Subcutaneous abdominal adipose tissue (tissue), 5 donors: ENCODE measurements around the gene SEMA3A.

Source experiments
- H3K27ac ChIP-seq: one replicate; pipeline ENCODE4 v1.7.0; 2013; ENCODE audit warnings: low read depth, mild to moderate bottlenecking, inconsistent platforms, low read length, moderate library complexity
- H3K27me3 ChIP-seq, 5 donors: one replicate each; pipeline ENCODE4 v1.7.0; 2013; ENCODE audit warnings: low read length in 5 of 5, inconsistent platforms in 1 of 5; ENCODE audit not compliant: control insufficient read depth in 5 of 5, insufficient read depth in 4 of 5
- H3K36me3 ChIP-seq, 5 donors: one replicate each; pipeline ENCODE4 v1.7.0; 2013; ENCODE audit warnings: low read length in 5 of 5; ENCODE audit not compliant: control insufficient read depth in 5 of 5, insufficient read depth in 5 of 5
- H3K4me1 ChIP-seq, 5 donors: one replicate each; pipeline ENCODE4 v1.7.0; 2013; ENCODE audit warnings: low read length in 5 of 5, mild to moderate bottlenecking in 3 of 5, moderate library complexity in 1 of 5; ENCODE audit not compliant: control insufficient read depth in 5 of 5, insufficient read depth in 5 of 5
- H3K4me3 ChIP-seq, 5 donors: one replicate each; pipeline ENCODE4 v1.7.0; 2013; ENCODE audit warnings: low read length in 5 of 5, low read depth in 1 of 5
- H3K9ac ChIP-seq, 5 donors: one replicate each; pipeline ENCODE4 v1.7.0; 2013; ENCODE audit warnings: low read length in 5 of 5, mild to moderate bottlenecking in 4 of 5, moderate library complexity in 3 of 5
- H3K9me3 ChIP-seq, 5 donors: one replicate each; pipeline ENCODE4 v1.7.0; 2013; ENCODE audit warnings: low read length in 5 of 5; ENCODE audit not compliant: control insufficient read depth in 5 of 5
- donor health status: healthy.
- donor health status: healthy.
- donor health status: healthy.
- donor health status: healthy.
- donor health status: healthy.

Gene SEMA3A

DNA sequence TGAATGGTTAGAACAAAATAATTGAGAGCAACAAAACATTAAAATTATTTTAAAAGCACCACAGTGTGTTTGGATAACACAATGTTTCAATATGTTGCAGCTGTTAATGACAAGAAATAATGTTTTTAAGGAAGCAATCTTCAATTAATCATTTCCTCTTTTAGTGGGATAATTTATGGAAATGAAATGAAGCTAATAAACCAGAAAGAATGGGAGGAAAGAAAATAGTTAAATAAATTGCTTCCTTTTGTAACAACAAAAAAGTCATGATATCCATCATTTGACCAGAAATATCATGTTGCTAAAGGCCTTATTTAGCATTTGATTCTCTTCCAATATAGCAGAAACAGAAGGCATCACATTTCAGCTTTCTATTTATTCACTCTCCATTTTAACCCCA lies 224.5 kb downstream of the SEMA3A start:
- Histone ChIP-seq H3K27ac (no peak overlapping the region), H3K9ac (no peak overlapping the region), H3K27me3 (no peaks in the 10 kb centered on the region), H3K9me3 (no peaks in the 10 kb centered on the region), H3K36me3 (peaks cover 0 to 3% (median 0%) of the 10 kb centered on the region in 5 donors), H3K4me1 (no peaks in the 10 kb centered on the region), H3K4me3 (no peak overlapping the region)

- Histone ChIP-seq H3K36me3 (peaks cover 0 to 14% (median 6%) of the 10 kb centered on the region in 5 donors), H3K4me3 (no peak overlapping the region), H3K27ac (no peak overlapping the region), H3K27me3 (no peaks in the 10 kb centered on the region), H3K4me1 (no peaks in the 10 kb centered on the region), H3K9me3 (no peaks in the 10 kb centered on the region), H3K9ac (no peak overlapping the region)
These were observed 230.3 kb downstream of the SEMA3A start for GRCh38 chr7:83964318-83964717.

GRCh38 chr7:83957333-83957732 lies 237.3 kb downstream of the SEMA3A start:
- Histone ChIP-seq H3K27me3 (no peaks in the 10 kb centered on the region), H3K36me3 (peaks cover 0 to 10% (median 6%) of the 10 kb centered on the region in 5 donors), H3K27ac (no peak overlapping the region), H3K9ac (no peak overlapping the region), H3K4me1 (no peaks in the 10 kb centered on the region), H3K9me3 (no peaks in the 10 kb centered on the region), H3K4me3 (no peak overlapping the region)

GRCh38 chr7:83956104-83956503 lies 238.5 kb downstream of the SEMA3A start:
- Histone ChIP-seq H3K4me3 (no peak overlapping the region), H3K9me3 (no peaks in the 10 kb centered on the region), H3K27me3 (no peaks in the 10 kb centered on the region), H3K9ac (no peak overlapping the region), H3K36me3 (peaks cover 0 to 5% (median 2%) of the 10 kb centered on the region in 5 donors), H3K4me1 (no peaks in the 10 kb centered on the region), H3K27ac (no peak overlapping the region)

GRCh38 chr7:83952236-83952635 lies 242.4 kb downstream of the SEMA3A start:
- no peaks in the 10 kb centered on the region for H3K27me3 ChIP-seq
- no peaks in the 10 kb centered on the region for H3K4me1 ChIP-seq
- H3K27ac ChIP-seq = no peak overlapping the region
- no peaks in the 10 kb centered on the region for H3K36me3 ChIP-seq
- no peak overlapping the region for H3K9ac ChIP-seq
- no peak overlapping the region for H3K4me3 ChIP-seq
- H3K9me3 ChIP-seq = no peaks in the 10 kb centered on the region

DNA sequence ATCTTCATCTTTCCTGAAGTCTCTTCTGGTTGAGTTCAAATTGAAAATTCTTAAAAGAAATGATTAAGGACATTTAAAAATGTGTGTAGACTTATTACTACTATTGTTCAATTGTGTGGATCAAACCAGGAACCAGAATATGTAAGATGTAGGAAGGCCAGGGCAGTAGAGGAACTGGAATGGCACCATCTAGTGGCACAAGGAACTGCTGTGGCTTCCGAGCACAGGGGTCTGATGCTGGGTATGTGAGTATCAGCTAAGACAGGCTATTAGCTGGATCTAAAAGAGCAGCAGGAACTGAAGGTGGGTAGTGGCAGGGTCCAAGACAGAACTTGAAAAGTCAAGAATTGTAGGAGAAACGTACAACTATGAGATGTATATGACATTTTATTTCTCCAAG lies 247.3 kb downstream of the SEMA3A start:
- Histone ChIP-seq H3K9me3 (no peaks in the 10 kb centered on the region), H3K4me3 (no peak overlapping the region), H3K36me3 (no peaks in the 10 kb centered on the region), H3K27me3 (no peaks in the 10 kb centered on the region), H3K27ac (no peak overlapping the region), H3K9ac (no peak overlapping the region), H3K4me1 (no peaks in the 10 kb centered on the region)

- Histone ChIP-seq H3K9me3 (no peaks in the 10 kb centered on the region), H3K4me3 (no peak overlapping the region), H3K27me3 (no peaks in the 10 kb centered on the region), H3K27ac (no peak overlapping the region), H3K9ac (no peak overlapping the region), H3K4me1 (no peaks in the 10 kb centered on the region), H3K36me3 (no peaks in the 10 kb centered on the region)
These were observed 247.8 kb downstream of the SEMA3A start for GRCh38 chr7:83946801-83947200.

DNA sequence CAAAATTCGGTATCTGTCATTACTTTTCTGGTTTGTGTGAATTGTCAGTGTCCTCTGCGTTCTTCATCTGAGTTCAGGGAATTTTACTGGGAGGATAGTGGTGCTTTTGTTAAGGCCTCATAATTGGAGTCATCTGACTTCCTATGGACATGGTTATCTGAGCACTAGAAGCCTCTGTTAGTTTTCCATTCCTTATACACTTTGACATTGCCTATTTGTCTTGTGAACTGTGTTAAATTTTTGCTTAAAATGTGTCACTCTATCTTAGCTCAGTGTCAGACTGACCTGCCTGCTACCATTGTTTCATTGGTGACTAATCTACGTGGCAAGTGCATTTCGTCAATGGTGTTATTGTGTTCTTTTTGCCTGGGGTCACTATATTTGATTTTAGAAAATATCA lies 253.3 kb downstream of the SEMA3A start:
- no peaks in the 10 kb centered on the region for H3K9me3 ChIP-seq
- no peaks in the 10 kb centered on the region for H3K36me3 ChIP-seq
- no peak overlapping the region for H3K9ac ChIP-seq
- H3K4me1 ChIP-seq = peaks cover 0 to 2% (median 0%) of the 10 kb centered on the region in 5 donors
- no peak overlapping the region for H3K4me3 ChIP-seq
- H3K27me3 ChIP-seq = no peaks in the 10 kb centered on the region
- no peak overlapping the region for H3K27ac ChIP-seq

DNA sequence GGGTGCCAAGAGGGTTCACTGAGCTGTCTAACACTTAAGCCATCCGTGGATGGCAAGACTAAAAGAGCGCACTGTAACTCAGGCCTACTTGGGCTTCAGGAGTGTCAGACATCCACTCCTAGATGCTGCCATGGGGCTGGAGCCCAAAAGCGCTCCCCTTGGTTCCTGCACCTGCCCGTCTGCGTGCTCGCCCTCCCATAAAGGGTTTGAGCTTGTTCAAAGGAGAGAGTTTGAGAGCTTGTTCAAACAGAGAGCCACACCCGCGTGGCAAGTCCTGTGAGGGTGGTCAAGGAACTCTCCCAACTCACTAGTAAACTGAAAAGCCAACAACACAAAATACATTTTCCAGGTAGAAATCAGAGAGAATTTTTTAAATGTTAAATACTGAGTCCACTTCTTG lies 256.7 kb downstream of the SEMA3A start:
- Histone ChIP-seq H3K9me3 (no peaks in the 10 kb centered on the region), H3K36me3 (no peaks in the 10 kb centered on the region), H3K27ac (no peak overlapping the region), H3K4me3 (no peak overlapping the region), H3K27me3 (no peaks in the 10 kb centered on the region), H3K9ac (no peak overlapping the region), H3K4me1 (peaks cover 0 to 6% (median 0%) of the 10 kb centered on the region in 5 donors)

DNA sequence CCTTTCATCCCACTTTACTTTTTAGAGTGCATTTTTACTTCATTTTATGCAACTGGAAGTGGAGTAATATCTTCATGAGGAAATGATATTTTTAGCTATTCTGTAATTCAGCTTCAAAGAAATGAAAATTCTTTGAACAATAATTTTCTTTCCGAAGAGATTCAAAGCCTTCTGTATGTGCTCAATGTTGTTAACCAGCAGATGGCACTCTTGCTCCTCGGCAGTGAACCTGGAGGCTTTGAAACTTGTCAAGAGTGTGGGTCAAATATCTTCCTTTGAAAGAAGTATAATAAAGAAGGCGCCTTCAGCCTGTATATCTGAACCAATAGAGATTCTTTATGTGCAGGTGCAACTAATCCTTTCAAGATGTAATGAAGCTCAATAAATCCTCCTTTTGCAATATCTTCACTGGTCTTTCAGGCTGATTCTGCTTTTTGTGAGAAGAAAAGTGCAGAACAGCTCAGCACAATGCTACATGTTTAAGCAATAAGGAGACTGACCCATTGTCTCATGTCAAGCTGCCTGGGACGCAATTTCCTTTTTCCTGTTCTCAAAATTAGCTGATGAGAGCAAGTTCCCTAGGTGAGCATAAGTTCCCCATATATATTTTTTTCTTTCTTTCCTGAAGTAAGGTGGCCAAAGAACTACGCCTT lies 258.4 kb downstream of the SEMA3A start:
- H3K27me3 ChIP-seq = no peaks in the 10 kb centered on the region
- no peaks in the 10 kb centered on the region for H3K36me3 ChIP-seq
- H3K4me1 ChIP-seq = peaks cover 0 to 6% (median 0%) of the 10 kb centered on the region in 5 donors
- no peaks in the 10 kb centered on the region for H3K9me3 ChIP-seq
- no peak overlapping the region for H3K27ac ChIP-seq
- H3K4me3 ChIP-seq = no peak overlapping the region
- no peak overlapping the region for H3K9ac ChIP-seq
